Measurements from ENCODE around the gene TNFSF18. TPM values are rescaled to one million over a fixed set of nuclear protein-coding genes. Genes with fewer than 3 reads are reported as not detected.
A peak's percentile ranks its signal among the peaks of the same experiment; 100 is the strongest.

Gene TNFSF18
- total RNA-seq, 1 donor: 0.09 TPM

DNA sequence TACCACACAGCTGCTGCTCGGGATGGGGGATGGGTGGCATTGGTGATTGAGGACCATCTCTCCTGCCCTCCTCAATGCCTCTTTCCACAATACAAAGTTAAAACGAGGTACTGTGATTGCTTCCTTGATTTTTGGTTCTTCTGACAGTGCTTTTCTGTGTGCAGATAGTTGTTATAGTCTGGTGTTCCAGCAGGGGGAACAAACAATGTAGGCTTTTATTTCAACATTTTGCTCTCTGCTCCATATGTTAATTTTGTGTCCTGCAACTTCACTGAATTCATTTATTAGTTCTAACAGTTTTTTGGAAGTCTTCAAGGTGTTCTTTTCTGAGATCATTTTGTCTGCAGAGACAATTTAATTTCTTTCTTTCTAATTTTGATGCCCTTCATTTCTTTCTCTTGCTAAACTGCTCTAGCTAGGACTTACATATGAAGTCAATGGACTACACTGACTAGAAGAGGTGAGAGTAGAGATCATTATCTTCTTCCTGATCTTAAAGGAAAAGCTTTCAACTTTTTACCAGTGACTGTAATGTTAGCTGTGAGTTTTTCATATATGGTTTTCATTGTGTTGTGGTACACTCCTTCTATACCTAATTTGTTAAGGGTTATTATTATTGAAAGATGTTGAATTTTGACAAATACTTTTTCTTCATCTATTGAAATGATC lies 45.4 kb downstream of the TNFSF18 start:
- no peak for DNase-seq (ENCODE audit: low read depth)

DNA sequence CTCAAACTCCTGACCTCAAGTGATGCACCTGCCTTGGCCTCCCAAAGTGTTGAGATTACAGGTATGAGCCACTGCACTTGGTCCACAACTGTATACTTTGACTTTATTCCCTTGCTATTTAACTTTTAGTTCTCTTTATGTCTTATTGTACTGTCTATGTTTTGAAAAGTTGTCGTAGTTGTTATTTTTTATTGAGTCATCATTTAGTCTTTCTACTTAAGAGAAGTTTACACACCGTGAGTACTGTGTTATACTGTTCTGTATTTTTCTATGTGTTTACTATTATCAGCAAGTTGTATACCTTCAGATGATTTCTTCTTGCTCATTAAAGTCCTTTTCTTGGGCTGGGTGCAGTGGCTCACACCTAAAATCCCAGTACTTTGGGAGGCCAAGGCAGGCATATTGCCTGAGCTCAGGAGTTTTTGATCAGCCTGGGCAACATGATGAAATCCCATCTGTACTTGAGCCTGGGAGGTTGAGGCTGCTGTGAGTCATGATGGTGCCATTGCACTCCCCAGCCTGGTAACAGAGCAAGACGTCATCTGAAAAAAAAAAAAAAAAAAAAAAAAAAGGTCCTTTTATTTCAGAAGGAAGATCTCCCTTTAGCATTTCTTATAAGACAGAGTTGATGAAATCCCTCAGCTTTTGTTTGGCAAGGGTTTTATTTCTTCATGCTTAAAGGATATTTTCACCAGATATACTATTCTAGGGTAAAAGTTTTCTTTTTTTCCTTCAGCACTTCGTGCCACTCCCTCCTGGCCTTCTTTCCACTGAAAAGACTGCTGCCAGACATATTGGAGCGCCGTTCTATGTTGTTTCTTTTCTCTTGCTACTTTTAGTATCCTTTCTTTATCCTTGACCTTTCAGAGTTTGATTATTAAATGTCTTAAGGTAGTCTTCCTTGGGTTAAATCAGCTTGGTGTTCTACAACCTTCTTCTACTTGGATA lies 47.6 kb downstream of the TNFSF18 start:
- no peak overlapping the region for H3K4me3 ChIP-seq (ENCODE audit: low read depth, low read length)
- DNase-seq (ENCODE audit: low read depth): peak; percentile 91
- no peak for TF ChIP-seq CTCF (IDR thresholded peaks at IDR 0.05; ENCODE audit: insufficient read depth, low read length)

More for the DNA sequence above, 45.4 kb downstream of the TNFSF18 start:
- no peak overlapping the region for H3K4me3 ChIP-seq (ENCODE audit: low read depth, low read length)
- peak; percentile 21 for TF ChIP-seq CTCF (IDR thresholded peaks at IDR 0.05; ENCODE audit: insufficient read depth, low read length)

DNA sequence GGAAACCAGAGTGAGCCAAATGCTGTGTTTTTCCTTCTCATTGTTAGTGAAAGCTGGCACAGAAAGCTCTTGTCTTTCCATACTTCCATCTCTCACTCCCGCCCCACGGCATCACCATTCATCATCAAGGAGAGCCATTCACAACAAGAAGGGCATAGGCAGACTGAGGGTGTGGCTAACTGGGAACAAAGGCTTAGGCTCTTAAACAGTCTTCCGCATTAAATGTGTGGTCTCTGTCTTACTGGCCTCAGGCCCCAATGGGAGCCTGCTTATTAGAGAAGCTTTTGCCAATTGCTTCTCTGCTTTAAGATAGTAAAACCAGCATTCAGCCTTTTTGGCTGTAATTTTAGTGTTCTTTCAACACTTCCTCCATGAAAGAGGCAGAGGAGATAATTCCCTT lies 51.4 kb downstream of the TNFSF18 start:
- TF ChIP-seq CTCF (IDR thresholded peaks at IDR 0.05; ENCODE audit: insufficient read depth, low read length): no peak
- H3K4me3 ChIP-seq (ENCODE audit: low read depth, low read length): no peak overlapping the region
- peak; percentile 78 for DNase-seq (ENCODE audit: low read depth)

DNA sequence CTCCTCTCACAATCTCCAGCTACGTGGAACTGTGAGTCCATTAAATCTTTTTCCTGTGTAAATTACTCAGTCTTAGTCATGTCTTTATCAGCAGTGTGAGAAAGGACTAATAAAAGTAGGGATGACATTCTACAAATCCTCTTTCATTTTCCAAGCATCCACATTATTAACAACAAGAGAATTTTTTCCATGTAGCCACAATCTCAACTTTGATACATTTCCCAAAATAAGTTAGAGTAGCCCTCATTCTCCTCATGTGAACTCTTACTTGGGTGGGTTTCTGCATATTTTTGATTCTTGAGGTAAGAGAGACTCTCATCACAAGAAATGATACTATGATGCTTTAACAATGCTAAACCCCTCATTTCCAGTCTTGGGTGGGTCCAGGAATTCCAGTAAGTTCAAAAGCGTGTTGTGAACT lies 52.8 kb downstream of the TNFSF18 start:
- no peak for TF ChIP-seq CTCF (IDR thresholded peaks at IDR 0.05; ENCODE audit: insufficient read depth, low read length)
- H3K4me3 ChIP-seq (ENCODE audit: low read depth, low read length): no peak overlapping the region
- DNase-seq (ENCODE audit: low read depth): peak; percentile 72

DNA sequence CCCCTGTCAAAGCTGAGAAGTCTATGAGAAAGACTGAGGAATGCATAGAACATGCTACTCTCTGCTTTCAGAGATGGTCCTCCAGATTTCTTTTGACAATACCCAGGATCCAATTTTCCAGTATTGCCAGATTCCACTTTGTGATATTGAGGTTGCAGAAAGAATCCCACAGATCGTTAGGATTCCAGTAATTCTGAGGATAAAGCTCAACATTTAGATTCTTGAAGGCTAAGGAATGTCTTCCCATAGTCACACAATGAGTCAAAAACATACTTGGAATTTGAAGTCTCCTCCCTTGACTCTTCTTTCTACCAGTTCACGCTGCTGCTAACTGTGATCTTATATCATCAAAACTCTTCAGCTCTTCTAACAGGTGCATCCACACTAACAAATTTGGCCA lies 57.1 kb downstream of the TNFSF18 start:
- DNase-seq (ENCODE audit: low read depth): peak; percentile 66
- no peak for TF ChIP-seq CTCF (IDR thresholded peaks at IDR 0.05; ENCODE audit: insufficient read depth, low read length)
- no peak overlapping the region for H3K4me3 ChIP-seq (ENCODE audit: low read depth, low read length)

- H3K4me3 ChIP-seq (ENCODE audit: low read depth, low read length): no peak overlapping the region
- TF ChIP-seq CTCF (IDR thresholded peaks at IDR 0.05; ENCODE audit: insufficient read depth, low read length): no peak
- peak; percentile 71 for DNase-seq (ENCODE audit: low read depth)
These were observed 58.9 kb downstream of the TNFSF18 start for GRCh38 chr1:172991674-172992400.
